WI38 (cell line): ENCODE data around the gene ELOVL4.

Source experiments
- H3K4me3 ChIP-seq: 2 replicates; pipeline ENCODE4 v1.5.1; 2011; ENCODE audit warnings: low read depth, mild to moderate bottlenecking, control low read depth, low read length
- CTCF ChIP-seq: IDR thresholded peaks from 2 replicates; pipeline ENCODE4 v1.5.1; 2012; ENCODE audit warnings: low read depth, mild to moderate bottlenecking, control low read depth, low read length

Gene ELOVL4

GRCh38 chr6:79947191-79948186 lies at the start of gene ELOVL4:
ELOVL4 (minus strand) TSS chr6:79947553; CDS start chr6:79947279, 274 bp downstream.
- no peak for TF ChIP-seq CTCF

GRCh38 chr6:79993911-79994309 lies 46.6 kb upstream of the ELOVL4 start:
- H3K4me3 ChIP-seq, result no peak overlapping the region
- TF ChIP-seq CTCF, result no peak

More at GRCh38 chr6:79947191-79948186, at the start of gene ELOVL4:
- H3K4me3 ChIP-seq, result peak within 1 kb of the TSS; percentile 86

- H3K4me3 ChIP-seq, result no peak overlapping the region
- TF ChIP-seq CTCF, result no peak
These were observed 45.9 kb upstream of the ELOVL4 start for GRCh38 chr6:79993012-79993910.

GRCh38 chr6:79989641-79990040 lies 42.3 kb upstream of the ELOVL4 start:
- TF ChIP-seq CTCF, result no peak
- H3K4me3 ChIP-seq, result no peak overlapping the region

- H3K4me3 ChIP-seq, result no peak overlapping the region
- no peak for TF ChIP-seq CTCF
These were observed 37.8 kb upstream of the ELOVL4 start for GRCh38 chr6:79985128-79985527.

- no peak overlapping the region for H3K4me3 ChIP-seq
- TF ChIP-seq CTCF, result no peak
These were observed 36.9 kb upstream of the ELOVL4 start for GRCh38 chr6:79984261-79984660.

- TF ChIP-seq CTCF, result no peak
- no peak overlapping the region for H3K4me3 ChIP-seq
These were observed 34.3 kb upstream of the ELOVL4 start for GRCh38 chr6:79981652-79982051.
